Astrocyte (in vitro differentiated cells and primary cell): Measurements from ENCODE around the gene NCOA7.

Source experiments
- CTCF ChIP-seq: IDR thresholded peaks from 2 replicates; pipeline ENCODE4 v1.5.1; 2011; ENCODE audit warnings: low read depth, mild to moderate bottlenecking, inconsistent platforms, low read length, moderate library complexity; ENCODE audit not compliant: insufficient read depth
- EZH2 ChIP-seq: IDR thresholded peaks from 2 replicates; pipeline ENCODE4 v1.6.1; 2012; ENCODE audit warnings: mild to moderate bottlenecking, low read length, inconsistent platforms; ENCODE audit not compliant: insufficient read depth

GRCh38 chr6:125808591-125808990 lies 17.8 kb downstream of the NCOA7 start:
- TF ChIP-seq CTCF (no peak), EZH2 (no peak)
